Epithelial cell of esophagus (primary cell): ENCODE results near the gene TLE5.

Experiments used
- DNase-seq: peaks from one replicate; pipeline ENCODE4 v3.0.0; 2010; ENCODE audit warnings: low read depth
- H3K4me3 ChIP-seq: 2 replicates; pipeline ENCODE4 v1.5.1; 2011; ENCODE audit warnings: mild to moderate bottlenecking, low read length, control low read depth
- CTCF ChIP-seq: IDR thresholded peaks from 2 replicates; pipeline ENCODE4 v1.5.1; 2011; ENCODE audit warnings: low read depth, mild to moderate bottlenecking, low read length, control low read depth, inconsistent platforms; ENCODE audit not compliant: insufficient read depth; ENCODE audit errors: missing control alignments

TLE5 gene

GRCh38 chr19:3080286-3080685 lies 18.0 kb upstream of the TLE5 start:
- H3K4me3 ChIP-seq: no peak overlapping the region
- DNase-seq: no peak
- TF ChIP-seq CTCF: no peak

GRCh38 chr19:3079578-3079977 lies 17.3 kb upstream of the TLE5 start:
- no peak overlapping the region for H3K4me3 ChIP-seq
- no peak for DNase-seq
- no peak for TF ChIP-seq CTCF

GRCh38 chr19:3075605-3076431 lies 13.5 kb upstream of the TLE5 start:
- TF ChIP-seq CTCF: peak; percentile 69
- no peak overlapping the region for H3K4me3 ChIP-seq
- peak; percentile 40 for DNase-seq

GRCh38 chr19:3073931-3074595 lies 11.8 kb upstream of the TLE5 start:
- TF ChIP-seq CTCF: peak; percentile 11
- DNase-seq: peak; percentile 37
- H3K4me3 ChIP-seq: no peak overlapping the region

- TF ChIP-seq CTCF: no peak
- no peak overlapping the region for H3K4me3 ChIP-seq
- peak; percentile 40 for DNase-seq
Measured at GRCh38 chr19:3073159-3073563, 10.9 kb upstream of the TLE5 start.

GRCh38 chr19:3071768-3072167 lies 9.5 kb upstream of the TLE5 start:
- H3K4me3 ChIP-seq: no peak overlapping the region
- no peak for DNase-seq
- TF ChIP-seq CTCF: no peak
